CD4-positive, alpha-beta T cell treated with Interleukin-6 at 100 ng/mL for 8 hours (primary cell): Measurements from ENCODE around the gene CD48.

ENCODE experiments used
- DNase-seq: peaks from one replicate; pipeline ENCODE4 v3.0.0-alpha.2; 2020; ENCODE audit warnings: mixed read lengths, low spot score

The CD48 gene

DNA sequence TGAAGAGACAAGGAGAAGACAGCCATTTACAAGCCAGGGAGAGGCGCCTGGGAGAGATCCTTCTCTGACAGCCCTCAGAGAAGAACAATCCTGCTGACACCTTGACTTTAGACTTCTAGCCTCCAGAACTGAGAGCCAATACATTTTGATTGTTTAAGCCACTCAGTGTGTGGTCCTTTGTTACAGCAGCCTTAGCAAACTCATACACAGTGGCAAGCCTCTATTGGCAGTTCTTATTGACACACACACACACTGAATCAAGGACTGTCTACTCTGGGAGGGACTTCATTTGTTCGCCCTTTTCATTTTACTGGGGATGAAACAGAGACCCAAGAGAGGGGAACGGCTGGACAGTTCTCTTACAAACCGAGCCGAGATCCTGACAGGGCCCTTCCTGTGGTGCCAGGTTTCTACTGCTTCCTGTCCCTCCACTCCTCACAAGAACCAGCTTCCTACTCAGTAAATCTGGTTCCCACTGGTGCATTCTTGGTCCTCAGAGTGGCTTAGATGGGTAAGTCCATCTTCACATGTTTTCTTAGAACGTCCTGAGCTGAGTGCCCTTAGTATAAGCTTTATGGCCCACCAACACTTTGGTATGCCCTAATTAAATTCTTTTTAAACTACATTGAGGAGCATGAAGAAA, 79.5 kb downstream of the CD48 start:
- no peak for DNase-seq

GRCh38 chr1:160630523-160631451, 80.8 kb downstream of the CD48 start:
- DNase-seq, result no peak

DNA sequence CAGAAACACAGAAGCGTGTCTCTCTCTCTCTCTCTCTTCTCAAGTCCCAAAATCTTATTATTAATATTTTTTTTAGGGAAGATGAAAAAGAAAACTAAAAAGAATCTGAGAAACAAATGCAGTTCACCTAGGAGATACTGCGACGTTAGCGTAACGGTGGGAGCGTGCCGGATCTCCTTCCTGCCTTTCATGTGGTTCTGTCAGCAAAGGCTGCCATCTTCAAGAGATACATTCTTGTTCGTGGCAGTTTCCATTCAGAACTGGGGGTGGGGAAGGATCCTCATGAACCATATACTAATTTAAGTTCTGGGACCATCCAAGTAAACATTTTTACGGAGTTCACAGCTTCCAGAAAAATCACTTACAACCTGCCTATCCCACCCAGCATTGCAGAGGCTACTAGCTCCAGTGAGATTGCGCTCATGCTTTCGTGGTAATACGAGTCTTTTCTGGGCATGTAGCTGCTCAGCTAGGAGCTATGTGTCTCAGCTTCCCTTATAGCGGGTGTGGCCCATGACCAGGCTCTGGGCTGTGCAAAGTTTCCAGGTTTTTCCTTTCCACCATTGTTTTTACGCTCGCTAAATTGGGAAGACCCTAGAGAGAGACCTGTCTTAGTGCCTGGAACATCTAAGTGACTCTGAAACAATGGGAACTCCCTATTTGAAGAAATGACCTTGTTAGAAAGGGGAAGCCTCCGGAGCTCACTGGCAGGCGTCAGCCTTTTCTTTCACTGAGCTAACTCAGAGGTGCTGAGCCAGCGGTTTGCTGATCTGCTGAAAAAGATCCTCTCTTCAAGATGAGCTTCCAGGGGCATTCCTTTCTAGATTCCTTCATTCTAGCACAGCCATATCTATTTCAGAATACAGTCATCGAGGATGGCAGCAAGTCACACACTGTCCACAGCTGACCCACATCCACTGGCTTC, 82.1 kb downstream of the CD48 start:
- peak; percentile 86 for DNase-seq

DNA sequence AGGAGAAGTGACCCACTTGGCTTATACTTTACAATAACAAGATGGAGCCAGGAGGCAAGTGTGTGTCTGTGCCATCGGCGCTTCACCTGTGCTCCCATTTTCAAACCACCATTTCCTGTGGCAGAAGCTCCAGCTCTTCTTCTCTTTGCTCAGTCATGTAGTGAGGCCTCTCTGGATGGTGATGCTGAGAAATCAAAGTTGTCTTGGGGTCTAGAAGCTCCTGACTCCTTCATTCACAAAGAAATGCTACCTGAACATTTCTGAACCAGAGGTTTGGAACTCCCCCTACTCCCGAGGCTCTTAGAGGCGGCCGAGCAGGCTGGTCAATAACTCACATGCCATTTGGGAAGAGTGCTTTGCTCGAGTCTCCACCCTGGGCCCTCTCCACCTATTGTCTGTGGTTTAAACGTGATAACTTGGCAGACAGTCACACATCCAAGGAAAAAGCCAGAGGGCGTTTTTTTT, 82.8 kb downstream of the CD48 start:
- DNase-seq, result peak; percentile 51
